Activated naive CD8-positive, alpha-beta T cell (primary cell): ENCODE results near the gene ISYNA1.

ENCODE experiments used
- H3K27ac Mint-ChIP-seq: one replicate; pipeline ENCODE4 v1.8.0; 2021; ENCODE audit warnings: mixed read lengths
- H3K27me3 Mint-ChIP-seq: one replicate; pipeline ENCODE4 v1.8.0; 2021; ENCODE audit warnings: mixed read lengths
- H3K36me3 Mint-ChIP-seq: one replicate; pipeline ENCODE4 v1.8.0; 2021; ENCODE audit warnings: mixed read lengths
- H3K4me1 Mint-ChIP-seq: one replicate; pipeline ENCODE4 v1.8.0; 2021; ENCODE audit warnings: low read depth, mixed read lengths
- H3K4me3 Mint-ChIP-seq: one replicate; pipeline ENCODE4 v1.8.0; 2021; ENCODE audit warnings: mild to moderate bottlenecking, mixed read lengths
- H3K9me3 Mint-ChIP-seq: one replicate; pipeline ENCODE4 v1.8.0; 2021; ENCODE audit warnings: low read depth, mixed read lengths

The ISYNA1 gene

GRCh38 chr19:18442941-18443340 is 5.0 kb upstream of the ISYNA1 start:
- Mint-ChIP-seq H3K9me3 (no peaks in the 10 kb centered on the region), H3K4me1 (peaks cover 14% of the 10 kb centered on the region), H3K36me3 (no peaks in the 10 kb centered on the region), H3K4me3 (no peak overlapping the region), H3K27me3 (no peaks in the 10 kb centered on the region), H3K27ac (no peak overlapping the region)

GRCh38 chr19:18441804-18442788 is 4.2 kb upstream of the ISYNA1 start:
- peak overlapping the region; percentile 86 for H3K27ac Mint-ChIP-seq
- H3K4me1 Mint-ChIP-seq = peaks cover 14% of the 10 kb centered on the region
- peak overlapping the region; percentile 44 for H3K4me3 Mint-ChIP-seq
- no peaks in the 10 kb centered on the region for H3K36me3 Mint-ChIP-seq
- no peaks in the 10 kb centered on the region for H3K9me3 Mint-ChIP-seq
- H3K27me3 Mint-ChIP-seq = no peaks in the 10 kb centered on the region

- Mint-ChIP-seq H3K27me3 (no peaks in the 10 kb centered on the region), H3K9me3 (no peaks in the 10 kb centered on the region), H3K4me1 (peaks cover 18% of the 10 kb centered on the region), H3K36me3 (no peaks in the 10 kb centered on the region), H3K27ac (peak overlapping the region; percentile 34), H3K4me3 (no peak overlapping the region)
These were observed 3.2 kb upstream of the ISYNA1 start for GRCh38 chr19:18440936-18441803.

DNA sequence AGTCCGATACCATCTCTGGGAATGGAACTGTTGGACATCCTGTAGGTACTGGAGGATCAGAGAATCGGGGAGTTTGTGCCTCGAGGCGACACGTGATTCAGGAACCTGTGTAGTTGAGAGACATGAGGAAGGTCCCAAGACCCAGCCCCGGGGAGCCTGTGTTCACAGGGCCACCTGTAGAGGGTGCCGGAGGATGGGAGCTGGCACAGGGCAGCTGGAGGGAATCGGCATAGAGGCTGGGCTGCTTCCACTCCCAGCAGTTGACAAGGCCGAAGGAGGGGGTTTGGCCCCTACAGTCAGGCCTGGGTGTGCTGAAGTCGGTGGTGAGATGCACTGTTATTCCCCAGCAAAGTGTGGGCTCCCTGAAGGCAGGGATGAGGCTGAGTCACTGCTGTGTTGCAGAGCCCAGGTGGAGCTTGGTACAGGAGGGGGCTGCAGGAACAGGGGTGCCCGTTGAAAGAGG is 2.5 kb upstream of the ISYNA1 start:
- no peaks in the 10 kb centered on the region for H3K27me3 Mint-ChIP-seq
- H3K9me3 Mint-ChIP-seq = no peaks in the 10 kb centered on the region
- no peaks in the 10 kb centered on the region for H3K36me3 Mint-ChIP-seq
- H3K4me1 Mint-ChIP-seq = peaks cover 18% of the 10 kb centered on the region
- peak overlapping the region; percentile 41 for H3K27ac Mint-ChIP-seq
- H3K4me3 Mint-ChIP-seq = no peak overlapping the region

DNA sequence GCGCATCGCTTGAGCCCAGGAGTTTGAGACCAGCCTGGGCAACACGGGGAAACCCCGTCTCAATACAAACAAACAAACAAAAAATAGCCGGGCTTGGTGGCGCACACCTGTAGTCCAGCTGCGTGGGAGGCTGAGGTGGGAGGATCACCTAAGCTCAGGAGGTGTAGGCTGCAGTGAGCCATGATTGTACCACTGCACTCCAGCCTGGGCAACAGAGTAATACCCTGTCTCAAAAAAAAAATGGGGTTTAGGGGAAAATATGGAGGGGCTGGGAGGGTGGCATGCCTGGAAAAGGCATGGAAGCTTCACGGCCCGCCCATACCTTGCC is 1.9 kb upstream of the ISYNA1 start:
- Mint-ChIP-seq H3K9me3 (no peaks in the 10 kb centered on the region), H3K4me3 (no peak overlapping the region), H3K4me1 (peaks cover 18% of the 10 kb centered on the region), H3K27ac (no peak overlapping the region), H3K27me3 (no peaks in the 10 kb centered on the region), H3K36me3 (no peaks in the 10 kb centered on the region)

GRCh38 chr19:18439025-18439909 is 1.3 kb upstream of the ISYNA1 start:
- Mint-ChIP-seq H3K36me3 (no peaks in the 10 kb centered on the region), H3K27ac (no peak overlapping the region), H3K4me3 (no peak overlapping the region), H3K9me3 (no peaks in the 10 kb centered on the region), H3K27me3 (no peaks in the 10 kb centered on the region), H3K4me1 (peaks cover 21% of the 10 kb centered on the region)

DNA sequence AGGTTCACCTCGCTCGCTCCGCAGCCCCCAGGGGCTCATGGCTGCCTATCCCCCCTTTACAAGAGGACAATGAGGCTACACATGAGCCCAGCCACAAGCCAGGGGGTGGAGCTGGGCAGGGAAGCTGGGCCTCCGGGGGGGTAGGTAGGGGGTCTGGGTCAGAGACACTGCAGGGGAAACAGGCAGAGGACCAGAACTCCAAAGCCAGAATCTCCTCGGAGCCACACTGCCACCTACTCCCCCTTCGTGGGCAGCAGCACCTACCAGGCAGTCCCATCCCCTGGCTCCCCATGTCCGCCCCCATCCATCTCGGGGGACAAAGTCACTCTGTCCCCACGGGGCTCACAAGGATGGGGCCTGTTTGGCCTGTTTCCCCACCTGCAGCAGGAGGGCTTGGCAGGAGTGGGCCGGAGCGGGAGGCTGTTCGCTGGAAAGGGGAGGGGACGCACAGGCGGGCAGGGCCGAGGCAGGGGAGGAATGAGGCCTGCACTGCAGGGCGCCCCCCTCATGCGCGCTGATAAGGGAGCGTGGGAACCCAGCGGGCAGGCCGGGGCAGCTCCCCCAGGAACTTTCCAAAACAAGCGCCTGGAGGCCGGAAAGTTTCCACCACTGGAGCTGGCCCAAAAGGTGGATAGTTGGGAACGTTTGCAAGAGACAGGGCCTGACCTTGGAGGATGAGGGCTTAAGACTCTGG is 545 bp upstream of the ISYNA1 start:
- Mint-ChIP-seq H3K27me3 (no peaks in the 10 kb centered on the region), H3K36me3 (no peaks in the 10 kb centered on the region), H3K9me3 (no peaks in the 10 kb centered on the region), H3K4me1 (peaks cover 23% of the 10 kb centered on the region), H3K4me3 (peak overlapping the region; percentile 7), H3K27ac (no peak overlapping the region)

- H3K9me3 Mint-ChIP-seq = no peaks in the 10 kb centered on the region
- H3K36me3 Mint-ChIP-seq = no peaks in the 10 kb centered on the region
- peaks cover 19% of the 10 kb centered on the region for H3K4me1 Mint-ChIP-seq
- peak overlapping the region; percentile 61 for H3K27ac Mint-ChIP-seq
- H3K27me3 Mint-ChIP-seq = no peaks in the 10 kb centered on the region
- H3K4me3 Mint-ChIP-seq = peak overlapping the region; percentile 78
These were observed 1.1 kb downstream of the ISYNA1 start for GRCh38 chr19:18436671-18437490.

DNA sequence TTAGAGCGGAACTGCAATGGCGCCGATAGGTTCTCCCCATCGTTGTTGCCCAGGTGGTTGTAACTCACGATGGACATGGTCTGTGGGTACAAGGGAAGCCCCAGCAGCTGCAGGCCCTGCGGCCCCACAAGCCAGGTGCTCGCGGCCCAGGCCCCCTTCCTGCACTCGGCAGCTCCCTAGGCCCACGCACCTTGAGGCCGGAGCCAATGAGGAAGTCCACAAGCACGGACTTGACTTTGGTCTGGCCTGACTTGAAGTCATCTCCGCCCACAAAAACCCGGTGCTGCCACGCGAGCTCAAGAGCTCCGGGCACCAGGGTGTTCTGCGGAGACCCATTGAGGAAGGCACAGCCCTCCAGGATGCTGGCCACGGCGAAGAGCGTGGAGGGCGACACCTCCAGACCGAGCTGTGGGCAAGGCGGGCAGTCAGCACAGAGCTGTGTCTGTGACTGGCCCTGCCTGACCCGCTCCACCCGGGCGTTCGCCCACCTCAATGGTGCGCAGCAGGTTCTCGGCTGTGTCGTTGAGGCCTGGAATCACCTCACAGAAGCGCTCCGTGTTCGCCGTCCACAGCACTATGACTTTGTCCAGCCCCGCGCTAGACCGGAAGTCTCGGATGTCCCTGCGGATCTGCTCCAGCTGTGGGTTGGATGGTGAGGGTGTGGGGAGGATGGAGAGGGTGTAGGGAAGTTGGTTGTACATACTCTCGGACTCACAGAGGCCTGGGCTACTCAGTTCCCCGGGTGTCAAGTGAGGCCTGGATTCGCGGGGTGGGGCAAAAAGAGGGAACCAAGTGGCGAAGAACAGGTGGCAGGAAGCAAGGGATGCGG is 1.9 kb downstream of the ISYNA1 start:
- Mint-ChIP-seq H3K27me3 (no peaks in the 10 kb centered on the region), H3K4me1 (peaks cover 19% of the 10 kb centered on the region), H3K27ac (peak overlapping the region; percentile 61), H3K36me3 (no peaks in the 10 kb centered on the region), H3K4me3 (peak overlapping the region; percentile 78), H3K9me3 (no peaks in the 10 kb centered on the region)

- H3K27ac Mint-ChIP-seq = no peak overlapping the region
- peaks cover 18% of the 10 kb centered on the region for H3K4me1 Mint-ChIP-seq
- H3K9me3 Mint-ChIP-seq = no peaks in the 10 kb centered on the region
- H3K27me3 Mint-ChIP-seq = no peaks in the 10 kb centered on the region
- H3K4me3 Mint-ChIP-seq = no peak overlapping the region
- no peaks in the 10 kb centered on the region for H3K36me3 Mint-ChIP-seq
These were observed 2.6 kb downstream of the ISYNA1 start for GRCh38 chr19:18435178-18435841.

DNA sequence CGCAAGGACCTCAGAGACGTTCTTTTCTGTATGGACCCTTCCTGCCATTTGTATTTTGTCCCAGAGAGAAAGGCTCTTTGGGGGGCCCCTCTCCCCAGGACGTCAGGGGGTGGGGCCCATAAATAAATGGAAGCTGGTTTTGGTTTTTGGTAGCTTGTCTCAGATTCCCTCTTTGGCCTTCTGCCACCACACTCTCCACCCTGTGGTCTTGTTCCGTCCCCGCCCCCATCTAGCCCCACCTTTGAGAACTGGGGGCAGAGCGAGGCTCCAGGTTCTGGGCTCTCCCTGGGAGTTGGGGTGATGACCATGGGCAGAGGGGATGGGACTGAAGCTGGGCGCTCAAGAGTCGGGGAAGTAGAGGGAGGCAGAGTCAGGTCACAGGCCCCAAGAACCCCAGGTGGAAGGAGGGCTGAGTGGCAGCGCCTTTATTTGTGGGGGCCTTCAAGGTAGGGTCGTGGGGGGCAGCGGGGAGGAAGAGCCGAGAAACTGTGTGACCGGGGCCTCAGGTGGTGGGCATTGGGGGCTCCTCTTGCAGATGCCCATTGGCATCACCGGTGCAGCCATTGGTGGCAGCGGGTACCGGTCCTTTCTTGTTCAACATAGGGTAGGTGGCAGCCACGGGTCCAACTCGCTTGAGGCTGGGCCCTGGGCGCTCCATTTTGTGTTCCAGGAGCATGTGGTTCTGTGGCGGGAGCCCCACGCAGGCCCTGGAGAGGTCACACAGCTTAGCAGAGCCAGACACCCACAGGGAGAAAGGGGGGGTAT is 3.3 kb downstream of the ISYNA1 start:
- Mint-ChIP-seq H3K4me3 (peak overlapping the region; percentile 60), H3K27ac (peak overlapping the region; percentile 34), H3K27me3 (no peaks in the 10 kb centered on the region), H3K4me1 (peaks cover 24% of the 10 kb centered on the region), H3K36me3 (no peaks in the 10 kb centered on the region), H3K9me3 (no peaks in the 10 kb centered on the region)
